ENCODE data around the gene ZNF350. TPM values are rescaled to one million over a fixed set of nuclear protein-coding genes. Genes with fewer than 3 reads are reported as not detected.

The ZNF350 gene
- total and polyA plus RNA-seq, 2 of the 13 experiments (the other 11 are each of a cell fraction or from before 2014, with no cell fraction given), result 3.7 to 6.9 TPM

DNA sequence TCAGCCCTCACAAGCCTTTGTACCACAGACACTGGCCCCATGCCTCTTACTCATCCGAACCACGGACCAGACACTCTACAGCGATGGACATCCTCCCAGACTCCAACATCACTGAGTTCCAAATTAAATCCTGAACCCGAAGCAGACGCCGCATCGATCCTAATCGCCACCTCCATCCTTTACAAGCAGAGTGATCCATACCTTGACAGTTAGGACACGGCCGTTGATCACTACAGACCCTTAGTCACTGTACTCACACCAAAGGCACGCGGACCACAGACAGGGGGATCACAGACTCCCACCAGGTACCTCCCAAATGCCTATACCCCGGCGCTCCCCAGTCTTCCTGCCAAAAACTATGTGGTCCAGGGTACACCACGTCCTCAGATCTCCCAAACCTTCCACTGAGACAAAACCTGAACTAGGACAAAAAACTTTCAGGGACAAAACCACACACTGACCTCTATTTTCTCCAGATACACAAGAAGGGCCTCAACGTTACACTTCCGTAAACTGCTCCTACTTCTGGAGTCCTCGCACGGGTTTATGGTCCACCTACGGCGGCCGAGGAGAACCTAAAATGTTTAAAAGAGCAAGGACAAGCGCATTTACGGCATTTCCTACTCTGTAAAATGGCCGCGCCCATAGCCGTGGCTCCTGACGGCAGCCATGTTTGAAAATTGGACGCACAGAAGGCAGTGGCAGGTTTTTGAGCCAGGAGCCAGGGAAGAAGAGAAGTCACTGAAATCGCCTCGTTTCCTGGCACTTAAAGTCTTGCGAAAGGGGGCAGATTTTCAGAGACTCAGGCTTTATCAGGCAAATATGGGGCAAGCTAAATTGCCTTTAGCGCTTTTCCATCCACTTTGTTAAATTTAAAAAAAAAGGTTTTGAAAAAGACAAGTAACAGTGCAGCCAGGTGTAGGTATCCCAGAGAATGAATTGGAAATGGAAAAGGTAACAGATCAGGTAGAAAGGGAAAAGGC lies at the start of gene ZNF350 (continued):
- TF ChIP-seq, protein P1, sequence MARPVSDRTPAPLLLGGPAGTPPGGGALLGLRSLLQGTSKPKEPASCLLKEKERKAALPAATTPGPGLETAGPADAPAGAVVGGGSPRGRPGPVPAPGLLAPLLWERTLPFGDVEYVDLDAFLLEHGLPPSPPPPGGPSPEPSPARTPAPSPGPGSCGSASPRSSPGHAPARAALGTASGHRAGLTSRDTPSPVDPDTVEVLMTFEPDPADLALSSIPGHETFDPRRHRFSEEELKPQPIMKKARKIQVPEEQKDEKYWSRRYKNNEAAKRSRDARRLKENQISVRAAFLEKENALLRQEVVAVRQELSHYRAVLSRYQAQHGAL (CRISPR knock-in tag; IDR thresholded peaks at IDR 0.05; ENCODE audit: not compliant biosample characterization), result no peak
- TF ChIP-seq, protein P2, sequence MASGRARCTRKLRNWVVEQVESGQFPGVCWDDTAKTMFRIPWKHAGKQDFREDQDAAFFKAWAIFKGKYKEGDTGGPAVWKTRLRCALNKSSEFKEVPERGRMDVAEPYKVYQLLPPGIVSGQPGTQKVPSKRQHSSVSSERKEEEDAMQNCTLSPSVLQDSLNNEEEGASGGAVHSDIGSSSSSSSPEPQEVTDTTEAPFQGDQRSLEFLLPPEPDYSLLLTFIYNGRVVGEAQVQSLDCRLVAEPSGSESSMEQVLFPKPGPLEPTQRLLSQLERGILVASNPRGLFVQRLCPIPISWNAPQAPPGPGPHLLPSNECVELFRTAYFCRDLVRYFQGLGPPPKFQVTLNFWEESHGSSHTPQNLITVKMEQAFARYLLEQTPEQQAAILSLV (CRISPR knock-in tag; IDR thresholded peaks at IDR 0.05; ENCODE audit: borderline replicate concordance), result no peak
- TF ChIP-seq POGZ (CRISPR knock-in tag; IDR thresholded peaks at IDR 0.05), result peak; percentile 88
- TF ChIP-seq SIX4 (CRISPR knock-in tag; IDR thresholded peaks at IDR 0.05), result peak; percentile 63; the same call in 1 of the 2 replicates
- peak; percentile 41 for TF ChIP-seq CBX1 (IDR thresholded peaks at IDR 0.05; ENCODE audit: low read depth)
- TF ChIP-seq, protein P3, sequence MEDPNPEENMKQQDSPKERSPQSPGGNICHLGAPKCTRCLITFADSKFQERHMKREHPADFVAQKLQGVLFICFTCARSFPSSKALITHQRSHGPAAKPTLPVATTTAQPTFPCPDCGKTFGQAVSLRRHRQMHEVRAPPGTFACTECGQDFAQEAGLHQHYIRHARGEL (CRISPR knock-in tag; IDR thresholded peaks at IDR 0.05), result no peak
- peak; percentile 83; the same call in 1 of the 2 replicates for TF ChIP-seq ZSCAN9 (CRISPR knock-in tag; IDR thresholded peaks at IDR 0.05; ENCODE audit: borderline replicate concordance)
- TF ChIP-seq ZNF530 (CRISPR knock-in tag; IDR thresholded peaks at IDR 0.05; ENCODE audit: low read depth), result no peak
- no peak for TF ChIP-seq ZNF230 (CRISPR knock-in tag; IDR thresholded peaks at IDR 0.05)
- no peak for TF ChIP-seq ZNF713 (CRISPR knock-in tag; IDR thresholded peaks at IDR 0.05)
- no peak for TF ChIP-seq SMARCC2 (IDR thresholded peaks at IDR 0.05)
- TF ChIP-seq YEATS2 (CRISPR knock-in tag; IDR thresholded peaks at IDR 0.05; ENCODE audit: borderline replicate concordance), result peak; percentile 97
- TF ChIP-seq, protein P4, sequence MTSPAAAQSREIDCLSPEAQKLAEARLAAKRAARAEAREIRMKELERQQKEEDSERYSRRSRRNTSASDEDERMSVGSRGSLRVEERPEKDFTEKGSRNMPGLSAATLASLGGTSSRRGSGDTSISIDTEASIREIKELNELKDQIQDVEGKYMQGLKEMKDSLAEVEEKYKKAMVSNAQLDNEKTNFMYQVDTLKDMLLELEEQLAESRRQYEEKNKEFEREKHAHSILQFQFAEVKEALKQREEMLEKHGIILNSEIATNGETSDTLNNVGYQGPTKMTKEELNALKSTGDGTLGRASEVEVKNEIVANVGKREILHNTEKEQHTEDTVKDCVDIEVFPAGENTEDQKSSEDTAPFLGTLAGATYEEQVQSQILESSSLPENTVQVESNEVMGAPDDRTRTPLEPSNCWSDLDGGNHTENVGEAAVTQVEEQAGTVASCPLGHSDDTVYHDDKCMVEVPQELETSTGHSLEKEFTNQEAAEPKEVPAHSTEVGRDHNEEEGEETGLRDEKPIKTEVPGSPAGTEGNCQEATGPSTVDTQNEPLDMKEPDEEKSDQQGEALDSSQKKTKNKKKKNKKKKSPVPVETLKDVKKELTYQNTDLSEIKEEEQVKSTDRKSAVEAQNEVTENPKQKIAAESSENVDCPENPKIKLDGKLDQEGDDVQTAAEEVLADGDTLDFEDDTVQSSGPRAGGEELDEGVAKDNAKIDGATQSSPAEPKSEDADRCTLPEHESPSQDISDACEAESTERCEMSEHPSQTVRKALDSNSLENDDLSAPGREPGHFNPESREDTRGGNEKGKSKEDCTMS (CRISPR knock-in tag; conservative IDR thresholded peaks at IDR 0.05), result no peak
- TF ChIP-seq ZNF772 (CRISPR knock-in tag; IDR thresholded peaks at IDR 0.05), result 0 out of 2 replicates have a peak, but pooled peaks have one; percentile 48
- TF ChIP-seq STAG1 (CRISPR knock-in tag; IDR thresholded peaks at IDR 0.05), result peak; percentile 29
- TF ChIP-seq ZNF747 (CRISPR knock-in tag; IDR thresholded peaks at IDR 0.05; ENCODE audit: borderline replicate concordance), result 0 out of 2 replicates have a peak, but pooled peaks have one; percentile 11
- peak; percentile 44; the same call in 1 of the 2 replicates for TF ChIP-seq ZNF766 (CRISPR knock-in tag; IDR thresholded peaks at IDR 0.05; ENCODE audit: borderline replicate concordance)
- no peak for TF ChIP-seq TMF1 (CRISPR knock-in tag; IDR thresholded peaks at IDR 0.05; ENCODE audit: low read depth)
- TF ChIP-seq, protein P5, sequence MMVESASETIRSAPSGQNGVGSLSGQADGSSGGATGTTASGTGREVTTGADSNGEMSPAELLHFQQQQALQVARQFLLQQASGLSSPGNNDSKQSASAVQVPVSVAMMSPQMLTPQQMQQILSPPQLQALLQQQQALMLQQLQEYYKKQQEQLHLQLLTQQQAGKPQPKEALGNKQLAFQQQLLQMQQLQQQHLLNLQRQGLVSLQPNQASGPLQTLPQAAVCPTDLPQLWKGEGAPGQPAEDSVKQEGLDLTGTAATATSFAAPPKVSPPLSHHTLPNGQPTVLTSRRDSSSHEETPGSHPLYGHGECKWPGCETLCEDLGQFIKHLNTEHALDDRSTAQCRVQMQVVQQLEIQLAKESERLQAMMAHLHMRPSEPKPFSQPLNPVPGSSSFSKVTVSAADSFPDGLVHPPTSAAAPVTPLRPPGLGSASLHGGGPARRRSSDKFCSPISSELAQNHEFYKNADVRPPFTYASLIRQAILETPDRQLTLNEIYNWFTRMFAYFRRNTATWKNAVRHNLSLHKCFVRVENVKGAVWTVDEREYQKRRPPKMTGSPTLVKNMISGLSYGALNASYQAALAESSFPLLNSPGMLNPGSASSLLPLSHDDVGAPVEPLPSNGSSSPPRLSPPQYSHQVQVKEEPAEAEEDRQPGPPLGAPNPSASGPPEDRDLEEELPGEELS (CRISPR knock-in tag; IDR thresholded peaks at IDR 0.05), result peak; percentile 70; the same call in 1 of the 2 replicates
- peak; percentile 62 for TF ChIP-seq FOSL2 (CRISPR knock-in tag; IDR thresholded peaks at IDR 0.05)
- TF ChIP-seq ZNF790 (CRISPR knock-in tag; IDR thresholded peaks at IDR 0.05; ENCODE audit: borderline replicate concordance), result no peak
- no peak; the same call in 1 of the 2 replicates for TF ChIP-seq NR2F2 (IDR thresholded peaks at IDR 0.05; ENCODE audit: borderline replicate concordance, low read depth)
- TF ChIP-seq ZNF333 (CRISPR knock-in tag; IDR thresholded peaks at IDR 0.05; ENCODE audit: borderline replicate concordance), result no peak

Data from HepG2 (cell line).